Heart right ventricle (tissue), 16 donors: ENCODE results near the gene ARHGAP22. TPM values are rescaled to one million over a fixed set of nuclear protein-coding genes. Genes with fewer than 3 reads are reported as not detected.

Experiments used
- ATAC-seq, 8 donors: fragments of 200-7000 bp; cut with Tn5 transposase; one replicate each; pipeline ENCODE4 v1.9.1; 2020; ENCODE audit warnings: mild to moderate bottlenecking in 8 of 8, moderate library complexity in 8 of 8, moderate number of reproducible peaks in 1 of 8
- DNase-seq, 2 donors: peaks; one replicate each; pipeline ENCODE4 v3.0.0-alpha.2; 2020
- H3K27ac ChIP-seq, 10 donors: fragments of 200-600 bp; sonication (generic) in 2 of 10; one replicate each; pipeline versions ENCODE4 v1.5.0 to v1.8.0; 2020 to 2022; ENCODE audit warnings: mild to moderate bottlenecking in 3 of 10
- H3K27me3 ChIP-seq, 7 donors: fragments of 200-600 bp; one replicate each; pipeline ENCODE4 v1.8.0; 2021 to 2022; ENCODE audit warnings: mild to moderate bottlenecking in 2 of 7
- H3K36me3 ChIP-seq, 9 donors: fragments of 200-600 bp; sonication (generic) in 1 of 9; one replicate each; pipeline versions ENCODE4 v1.5.0 to v1.8.0; 2020 to 2022; ENCODE audit warnings: mild to moderate bottlenecking in 2 of 9
- H3K4me1 ChIP-seq, 9 donors: fragments of 200-600 bp; sonication (generic) in 1 of 9; one replicate each; pipeline versions ENCODE4 v1.5.0 to v1.8.0; 2020 to 2022; ENCODE audit warnings: mild to moderate bottlenecking in 4 of 9
- H3K4me3 ChIP-seq, 10 donors: fragments of 200-600 bp; sonication (generic) in 2 of 10; one replicate each; pipeline versions ENCODE4 v1.5.0 to v1.8.0; 2020 to 2022; ENCODE audit warnings: mild to moderate bottlenecking in 7 of 10, moderate library complexity in 2 of 10
- H3K9me3 ChIP-seq, 11 donors: fragments of 200-600 bp in 10 of 11; sonication (generic) in 2 of 11; one replicate each; pipeline versions ENCODE4 v1.5.0 to v1.8.0; 2013 to 2022; ENCODE audit warnings: mild to moderate bottlenecking in 2 of 11, control low read depth in 1 of 11, moderate library complexity in 1 of 11
- WGBS, 2 donors: extraction: QIAGEN DNeasy Blood & Tissue Kit; methylation state at CpG; one replicate each; pipeline ENCODE4 v1.1.7; 2013; ENCODE audit warnings: inconsistent platforms in 1 of 2; 5-methylcytosine and 5-hydroxymethylcytosine counted together
- intact Hi-C, 10 donors: fragments of 100-400 bp; cut with DNase I; formaldehyde crosslinking; loops; one replicate each; pipeline versions ENCODE4 v1.11.1 to v1.14.2; 2022
- polyA plus RNA-seq, 2 donors: library from polyadenylated mRNA; stranded (reverse); fragments of 200-250 nt; gene quantifications; one replicate each; pipeline ENCODE4 v1.2.3, GENCODE V29; 2013
- total RNA-seq, 10 donors: library from RNA; stranded (reverse); fragmentation: NEBNext Ultra II Directional in 3 of 10; extraction: Animal tissue kit (Norgen Biotek cat#: 25700) in 3 of 10; gene quantifications; one replicate each; pipeline versions ENCODE4 v1.2.1 to v1.2.4, GENCODE V29; 2021 to 2023
- TF ChIP-seq, protein P1 (sequence below), 9 donors: fragments of 200-600 bp; sonication (generic) in 2 of 9; IDR thresholded peaks; one replicate each; pipeline versions ENCODE4 v1.5.0 to v1.8.0; 2021 to 2022; ENCODE audit warnings: antibody characterized with exemption in 9 of 9, mild to moderate bottlenecking in 5 of 9, moderate library complexity in 1 of 9
- donor health status: Arrhythmogenic right ventricular cardiomyopathy.
- donor health status: ischemic (EF 13 %, LVEDD 7.1; RV severe dilation, severe dysfunction).
- donor health status: healthy with polysubstance abuse.
- donor health status: DM: no; HTN: yes; CAD: no.
- donor health status: DM: no; HTN: no; CAD: no.
- donor health status: ischemic (EF 25% LVEDD 6.9; RV normal size, moderate dysfunction).
- donor health status: ischemic (EF 25% LVEDD 5.7; RV mildly dilated, moderate dysfunction).
- donor health status: healthy.
- donor health status: DM: yes; HTN: yes; CAD: no.
- donor health status: Ischemic cardiomyopathy.
- donor health status: ischemic (EF 35%, LVEDD 5.7; RV mildly dilated, moderate dysfunction).
- donor health status: nonischemic (EF 11% LVEDD 7.7; RV severe dilation, severe dysfunction).
- donor health status: DM: yes; HTN: yes; CAD: no.
- donor health status: PGD.
- donor health status: ischemic (EF 29% LVEDD 5.4; RV normal size, mild dysfunction).
- donor health status: nonischemic (EF 23%, LVEDD 6.1; RV moderate dilation, normal function).

Gene ARHGAP22
- total and polyA plus RNA-seq, 12 donors = 1.5 to 9.3 (median 2.8) TPM

DNA sequence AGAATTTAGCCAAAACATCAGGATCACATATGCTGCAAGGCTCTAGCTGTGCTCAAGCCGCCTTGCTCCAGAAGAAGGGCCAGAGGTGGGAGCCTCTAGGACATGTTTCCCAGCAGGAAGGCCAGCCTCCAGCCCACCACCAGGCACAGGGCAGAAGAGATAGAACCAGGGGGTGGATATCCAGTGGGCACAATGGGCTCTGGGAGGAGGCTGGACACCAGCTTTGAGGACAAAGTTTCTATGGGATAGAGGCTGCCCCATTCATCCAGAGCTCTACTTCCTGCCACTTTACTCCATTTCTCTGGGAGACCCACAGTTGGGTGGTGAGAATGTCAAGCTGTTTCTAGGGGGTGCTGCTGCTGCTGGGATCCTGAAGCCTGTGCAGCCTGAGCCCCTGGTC is 77.1 kb downstream of the ARHGAP22 start:
- ATAC-seq (no peak), DNase-seq (no peak)
- Histone ChIP-seq H3K36me3 (no peaks in the 10 kb centered on the region), H3K27ac (no peak overlapping the region), H3K4me3 (no peak overlapping the region), H3K4me1 (peaks cover 0 to 28% (median 9%) of the 10 kb centered on the region in 9 donors), H3K27me3 (peaks cover 0 to 28% (median 4%) of the 10 kb centered on the region in 7 donors), H3K9me3 (no peaks in the 10 kb centered on the region)
- intact Hi-C loops = no loop called here
- 94 to 95% methylated on average over 1 of the region's 1 CpG for WGBS, 2 donors
- TF ChIP-seq, protein P1, sequence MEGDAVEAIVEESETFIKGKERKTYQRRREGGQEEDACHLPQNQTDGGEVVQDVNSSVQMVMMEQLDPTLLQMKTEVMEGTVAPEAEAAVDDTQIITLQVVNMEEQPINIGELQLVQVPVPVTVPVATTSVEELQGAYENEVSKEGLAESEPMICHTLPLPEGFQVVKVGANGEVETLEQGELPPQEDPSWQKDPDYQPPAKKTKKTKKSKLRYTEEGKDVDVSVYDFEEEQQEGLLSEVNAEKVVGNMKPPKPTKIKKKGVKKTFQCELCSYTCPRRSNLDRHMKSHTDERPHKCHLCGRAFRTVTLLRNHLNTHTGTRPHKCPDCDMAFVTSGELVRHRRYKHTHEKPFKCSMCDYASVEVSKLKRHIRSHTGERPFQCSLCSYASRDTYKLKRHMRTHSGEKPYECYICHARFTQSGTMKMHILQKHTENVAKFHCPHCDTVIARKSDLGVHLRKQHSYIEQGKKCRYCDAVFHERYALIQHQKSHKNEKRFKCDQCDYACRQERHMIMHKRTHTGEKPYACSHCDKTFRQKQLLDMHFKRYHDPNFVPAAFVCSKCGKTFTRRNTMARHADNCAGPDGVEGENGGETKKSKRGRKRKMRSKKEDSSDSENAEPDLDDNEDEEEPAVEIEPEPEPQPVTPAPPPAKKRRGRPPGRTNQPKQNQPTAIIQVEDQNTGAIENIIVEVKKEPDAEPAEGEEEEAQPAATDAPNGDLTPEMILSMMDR (IDR thresholded peaks at IDR 0.05) = no peak

DNA sequence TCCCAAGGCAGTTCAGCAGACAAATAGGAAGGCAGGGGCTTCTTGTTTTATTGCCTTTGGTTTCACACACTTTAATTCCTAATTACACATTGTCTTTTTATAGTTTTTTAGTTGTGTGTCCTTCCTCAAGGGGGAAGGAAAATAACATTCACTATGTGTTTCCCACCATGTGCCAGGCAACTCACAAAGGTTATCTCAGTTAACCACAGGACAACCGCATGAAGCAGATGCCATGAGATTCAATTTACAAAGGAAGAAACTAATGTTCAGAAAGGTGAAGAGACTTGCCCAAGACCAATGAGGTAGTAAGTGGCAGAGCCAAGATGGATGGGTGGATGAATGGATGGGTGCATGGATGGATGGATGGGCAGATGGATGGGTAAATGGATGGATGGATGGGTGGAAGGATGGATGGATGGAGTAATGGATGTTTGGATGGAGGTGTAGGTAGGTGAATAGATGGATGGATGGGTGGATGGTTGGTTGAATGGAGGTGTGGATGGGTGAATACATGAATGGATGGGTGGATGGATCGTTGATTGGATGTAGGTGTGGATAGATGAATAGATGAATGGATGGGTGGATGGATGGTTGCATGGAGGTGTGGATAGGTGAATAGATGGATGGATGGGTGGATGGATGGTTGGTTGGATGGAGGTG is 77.9 kb downstream of the ARHGAP22 start:
- Histone ChIP-seq H3K4me1 (peaks cover 0 to 35% (median 10%) of the 10 kb centered on the region in 9 donors), H3K27me3 (peaks cover 0 to 36% (median 10%) of the 10 kb centered on the region in 7 donors), H3K9me3 (no peaks in the 10 kb centered on the region), H3K27ac (peak overlapping the region in 3 of 10 donors; percentile 15 to 51 (median 16)), H3K36me3 (no peaks in the 10 kb centered on the region), H3K4me3 (peak overlapping the region in 1 of 10 donors; percentile 3)
- TF ChIP-seq, protein P1 (IDR thresholded peaks at IDR 0.05) = no peak
- 84 to 86% methylated on average over 2 of the region's 2 CpGs for WGBS, 2 donors
- intact Hi-C loops = no loop called here
- ATAC-seq (no peak), DNase-seq (no peak)

DNA sequence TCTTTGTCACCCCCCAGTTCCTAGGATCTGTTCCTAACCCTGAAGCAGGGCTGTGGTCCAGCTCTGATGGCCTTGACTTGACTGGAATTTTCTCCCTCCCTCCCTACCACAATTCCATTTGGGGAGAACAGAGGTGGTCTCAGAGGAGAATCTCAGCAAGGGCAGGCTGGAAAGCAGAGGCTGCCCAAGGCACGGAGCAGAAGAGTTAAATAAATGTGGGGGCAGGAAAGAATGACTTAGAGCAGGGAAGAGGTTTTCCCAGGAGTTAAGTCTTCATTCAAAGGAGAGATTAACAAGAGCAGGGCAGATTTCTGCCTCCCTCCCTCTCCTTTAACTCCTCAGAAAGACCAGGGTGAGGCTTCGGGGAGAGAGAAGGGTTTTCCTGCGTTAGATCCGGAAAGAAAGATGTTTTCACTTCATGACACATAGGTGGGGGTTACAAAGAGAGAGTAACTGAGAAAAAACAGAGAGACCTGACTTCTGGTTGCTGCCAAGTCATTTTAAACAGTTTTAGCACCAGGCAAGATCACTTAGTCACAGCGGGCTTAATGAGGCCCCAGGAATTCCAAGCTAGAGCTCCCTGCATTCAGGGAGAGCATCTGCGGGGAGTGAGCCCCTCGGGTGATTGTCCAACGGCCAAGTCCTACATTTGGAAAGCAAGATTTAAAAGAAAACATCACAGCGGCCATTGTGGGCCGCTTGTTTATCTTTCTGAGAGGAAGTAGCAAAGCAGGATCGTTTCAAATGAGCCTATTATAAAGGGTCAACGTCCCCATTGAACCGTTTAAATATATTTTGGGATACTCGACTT is 78.7 kb downstream of the ARHGAP22 start:
- Histone ChIP-seq H3K9me3 (no peaks in the 10 kb centered on the region), H3K4me1 (peaks cover 0 to 35% (median 10%) of the 10 kb centered on the region in 9 donors), H3K27me3 (peaks cover 0 to 40% (median 14%) of the 10 kb centered on the region in 7 donors), H3K27ac (peak overlapping the region in 4 of 10 donors; percentile 9 to 51 (median 16)), H3K4me3 (peak overlapping the region in 1 of 10 donors; percentile 3), H3K36me3 (no peaks in the 10 kb centered on the region)
- WGBS, 2 donors = 34 to 37% methylated on average over 14 of the region's 14 CpGs
- intact Hi-C loops = no loop called here
- TF ChIP-seq, protein P1 (IDR thresholded peaks at IDR 0.05) = no peak
- ATAC-seq (no peak), DNase-seq (no peak)

DNA sequence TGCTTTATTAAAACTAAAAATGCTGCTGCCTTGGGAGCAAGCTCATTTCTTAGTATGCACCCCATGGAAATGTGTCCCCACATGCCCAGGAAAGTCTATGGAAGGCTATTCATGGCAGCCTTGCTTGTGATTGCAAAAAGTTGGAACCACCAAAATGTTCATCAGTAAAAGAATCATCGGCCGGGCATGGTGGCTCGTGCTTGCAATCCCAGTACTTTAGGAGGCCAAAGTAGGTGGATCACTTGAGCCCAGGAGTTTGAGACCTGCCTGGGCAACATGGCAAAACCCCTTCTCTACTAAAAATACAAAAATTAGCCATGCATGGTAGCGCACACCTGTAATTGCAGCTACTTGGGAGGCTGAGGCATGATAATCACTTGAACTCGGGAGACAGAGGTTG is 79.8 kb downstream of the ARHGAP22 start:
- WGBS, 2 donors = 96 to 97% methylated on average over 5 of the region's 5 CpGs
- Histone ChIP-seq H3K4me1 (peaks cover 0 to 35% (median 10%) of the 10 kb centered on the region in 9 donors), H3K36me3 (no peaks in the 10 kb centered on the region), H3K9me3 (no peaks in the 10 kb centered on the region), H3K27me3 (peaks cover 0 to 40% (median 14%) of the 10 kb centered on the region in 7 donors), H3K4me3 (no peak overlapping the region), H3K27ac (no peak overlapping the region)
- DNase-seq = no peak
- intact Hi-C loops = no loop called here
- TF ChIP-seq, protein P1 (IDR thresholded peaks at IDR 0.05) = no peak
- ATAC-seq = no peak
